ENCODE measurements around the gene FKBP5. TPM values are rescaled to one million over a fixed set of nuclear protein-coding genes. Genes with fewer than 3 reads are reported as not detected.

Gene FKBP5
- total and polyA plus RNA-seq, 2 of the 4 experiments (the other 2 are of a cell fraction) = 6.8 to 7.0 TPM

DNA sequence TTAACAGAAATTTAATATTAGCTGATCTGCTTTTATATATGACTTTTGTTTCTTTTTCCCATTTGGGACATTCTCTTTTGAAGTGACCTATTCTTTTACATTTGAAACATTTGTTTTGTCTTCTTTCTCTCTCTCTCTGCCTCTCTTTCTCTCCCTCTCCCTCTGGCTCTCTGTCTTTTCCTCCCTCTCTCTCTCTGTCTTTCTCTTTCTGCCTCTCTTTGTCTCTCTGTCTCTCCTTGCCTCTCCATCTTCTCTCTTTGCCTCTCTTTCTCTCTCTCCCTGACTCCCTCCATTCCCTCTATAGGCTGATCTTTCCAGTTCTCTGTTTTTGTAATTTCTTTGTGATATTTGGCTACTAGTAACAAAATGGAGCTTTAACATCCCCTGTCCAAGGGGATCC is 124.0 kb downstream of the FKBP5 start:
- Histone ChIP-seq H4K20me1 (ENCODE audit: insufficient read depth, low read length) (no peaks in the 10 kb centered on the region), H2BK120ac (ENCODE audit: low read depth, low read length) (no peak overlapping the region), H3K9me1 (ENCODE audit: insufficient read depth, low read length) (no peaks in the 10 kb centered on the region; the same call in 1 of the 2 replicates), H4K5ac (ENCODE audit: low read depth, low read length) (no peak overlapping the region), H3K36me3 (ENCODE audit: control insufficient read depth, insufficient read depth, low read length) (no peaks in the 10 kb centered on the region), H3K27ac (ENCODE audit: insufficient read depth, low read length) (no peak overlapping the region), H3K4me1 (ENCODE audit: control insufficient read depth, insufficient read depth, low read length) (no peaks in the 10 kb centered on the region), H3K23ac (ENCODE audit: low read depth, low read length) (no peak overlapping the region), H4K8ac (ENCODE audit: low read depth in 2 of 2, low read length in 2 of 2) (no peak overlapping the region), H3K9ac (ENCODE audit: low read depth, low read length) (no peak overlapping the region), H3K9me3 (ENCODE audit: control insufficient read depth, insufficient read depth, low read length) (peaks cover 7% of the 10 kb centered on the region), H3K79me1 (ENCODE audit: low read depth in 1 of 2, low read length in 2 of 2) (no peaks in the 10 kb centered on the region), H3K27me3 (ENCODE audit: control insufficient read depth, insufficient read depth, low read length) (peaks cover 42% of the 10 kb centered on the region), H3K4me2 (ENCODE audit: low read depth, low read length) (no peak overlapping the region), H2AK5ac (ENCODE audit: low read depth, low read length) (no peak overlapping the region), H3K18ac (ENCODE audit: low read depth, low read length) (no peak overlapping the region), H4K91ac (ENCODE audit: insufficient read depth, low read depth, low read length) (no peak overlapping the region), H2BK15ac (ENCODE audit: low read depth, low read length) (no peak overlapping the region), H3K4me3 (ENCODE audit: insufficient read depth, low read depth, low read length) (no peak overlapping the region), H2AFZ (replicated peaks; ENCODE audit: low read length, poor library complexity) (no peak overlapping the region), H2AK9ac (replicated peaks; ENCODE audit: low read depth, low read length, poor library complexity) (no peak overlapping the region), H3K56ac (ENCODE audit: extremely low read depth, insufficient read depth, low read length) (no peak overlapping the region), H3K4ac (ENCODE audit: low read depth, low read length) (no peak overlapping the region), H2BK5ac (ENCODE audit: low read depth, low read length, poor library complexity, severe bottlenecking) (no peak overlapping the region), H2BK20ac (ENCODE audit: low read depth, low read length) (no peak overlapping the region), H3K14ac (replicated peaks; ENCODE audit: low read depth, low read length) (no peak overlapping the region)
- ATAC-seq (ENCODE audit: low read depth) = no peak
- TF ChIP-seq CEBPB (IDR thresholded peaks at IDR 0.05; ENCODE audit: low read depth, low read length) (no peak), RAD21 (IDR thresholded peaks at IDR 0.05; ENCODE audit: low read length) (no peak), ELK1 (IDR thresholded peaks at IDR 0.05; ENCODE audit: borderline replicate concordance, low read depth, low read length) (no peak), MAZ (IDR thresholded peaks at IDR 0.05; ENCODE audit: borderline replicate concordance, low read depth, low read length) (no peak), POLR2A (IDR thresholded peaks at IDR 0.05; ENCODE audit: low read depth, low read length) (no peak), MAFK (IDR thresholded peaks at IDR 0.05; ENCODE audit: low read depth, low read length) (no peak)
- intact Hi-C loops (cut with micrococcal nuclease) = no loop called here
- dilution Hi-C loops (cut with HindIII; ENCODE audit: low sequenced_read_pairs, unreplicated experiment) = no loop called here
- in situ Hi-C loops (cut with MboI; ENCODE audit: low sequenced_read_pairs) = loop anchor here (5.0 kb wide), 1 partner anchor 42 kb away; no protein-coding TSS in a partner anchor
- ChIA-PET CTCF (no interaction called here), POLR2A (ENCODE audit: unreplicated experiment) (interaction anchor here (0.7 kb wide), 1 partner anchor 1111 kb away, joined by 5 read pairs; no protein-coding TSS in a partner anchor)
- DNase-seq = no peak
- no TSS peak for BruUV-seq (replicated peaks)
